Stimulated activated CD8-positive, alpha-beta memory T cell treated with anti-CD3 and anti-CD28 coated beads, Interleukin-4, amount 100 ng/mL, for 1 hour (primary cell): ENCODE measurements around the gene ZDHHC14.
"Not testable (repeated sequence)": the region's sequence is repeated elsewhere in the genome, so short reads cannot be mapped to it uniquely, and the experiment has no call there.

ENCODE experiments used
- DNase-seq, 2 donors: peaks; one replicate each; pipeline ENCODE4 v3.0.0-alpha.2; 2020; ENCODE audit warnings: low read depth in 2 of 2, low spot score in 1 of 2

The ZDHHC14 gene

DNA sequence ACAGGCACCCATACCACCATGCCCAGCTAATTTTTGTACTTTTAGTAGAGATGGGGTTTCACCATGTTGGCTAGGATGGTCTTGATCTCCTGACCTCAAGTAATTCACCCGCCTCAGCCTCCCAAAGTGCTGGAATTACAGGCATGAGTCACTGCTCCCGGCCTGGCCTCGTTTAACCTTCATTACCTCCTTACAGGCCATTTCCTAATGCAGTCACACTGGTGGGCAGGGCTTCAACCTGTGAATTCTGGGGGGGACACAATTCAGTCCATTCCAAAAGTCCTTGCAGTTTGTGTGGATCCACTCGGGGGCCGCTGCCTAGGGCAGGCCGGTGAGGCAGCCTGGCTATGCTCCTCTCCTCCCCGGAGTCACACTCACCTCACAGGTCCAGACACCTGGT, 329.6 kb downstream of the ZDHHC14 start:
- DNase-seq, result no peak

DNA sequence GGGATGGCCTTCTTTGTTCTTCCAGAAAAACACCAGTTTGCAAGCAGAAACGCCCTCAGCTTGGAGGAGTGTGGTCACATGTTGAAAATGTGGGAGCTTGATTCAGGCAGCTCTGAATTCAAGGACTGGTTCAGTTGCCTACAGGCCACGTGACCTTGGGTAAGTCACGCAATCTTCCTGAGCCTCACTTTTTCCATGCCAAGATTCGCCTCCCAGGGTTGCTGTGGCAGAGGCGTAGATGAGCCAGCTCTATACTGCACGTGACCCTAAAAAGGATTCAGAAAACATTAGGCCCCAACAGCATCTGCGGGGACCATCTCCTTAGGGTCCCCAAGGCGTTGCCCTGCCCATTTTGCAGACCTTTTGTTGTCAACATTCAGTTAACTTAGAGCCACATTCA, 330.1 kb downstream of the ZDHHC14 start:
- DNase-seq, result no peak

DNA sequence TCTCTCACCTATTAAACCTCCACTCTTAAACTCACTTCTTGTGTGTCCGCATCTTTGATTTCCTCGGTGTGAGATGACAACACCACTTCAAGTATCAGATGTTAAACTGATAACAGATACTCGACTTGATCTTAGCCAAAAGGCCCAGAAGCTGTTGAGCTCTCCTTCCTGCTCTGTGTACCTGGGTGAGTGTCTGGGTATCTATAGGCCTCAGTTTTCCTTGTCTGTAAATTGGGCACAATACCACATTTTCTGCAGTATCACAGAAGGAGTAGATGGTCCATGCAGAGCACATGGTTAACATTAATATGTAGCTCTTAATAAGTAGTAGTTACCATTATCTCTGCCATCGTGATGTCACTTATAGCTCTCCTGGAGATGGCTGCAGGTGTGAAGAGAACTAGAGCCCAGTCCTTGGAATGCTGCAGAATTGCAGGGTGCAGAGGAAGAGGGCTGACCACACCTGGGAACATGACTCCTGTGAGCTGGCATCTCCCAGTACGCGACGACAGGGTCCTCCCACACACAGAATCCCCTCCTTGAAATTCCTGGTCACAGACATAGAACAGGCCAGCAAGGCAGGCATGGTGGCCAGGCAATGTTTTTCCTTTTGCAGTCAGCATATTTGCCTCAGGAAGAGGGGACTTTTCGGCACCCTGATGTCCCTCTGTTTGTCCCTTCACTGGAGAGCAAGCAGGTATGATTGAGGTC, 331.8 kb downstream of the ZDHHC14 start:
- no peak for DNase-seq

DNA sequence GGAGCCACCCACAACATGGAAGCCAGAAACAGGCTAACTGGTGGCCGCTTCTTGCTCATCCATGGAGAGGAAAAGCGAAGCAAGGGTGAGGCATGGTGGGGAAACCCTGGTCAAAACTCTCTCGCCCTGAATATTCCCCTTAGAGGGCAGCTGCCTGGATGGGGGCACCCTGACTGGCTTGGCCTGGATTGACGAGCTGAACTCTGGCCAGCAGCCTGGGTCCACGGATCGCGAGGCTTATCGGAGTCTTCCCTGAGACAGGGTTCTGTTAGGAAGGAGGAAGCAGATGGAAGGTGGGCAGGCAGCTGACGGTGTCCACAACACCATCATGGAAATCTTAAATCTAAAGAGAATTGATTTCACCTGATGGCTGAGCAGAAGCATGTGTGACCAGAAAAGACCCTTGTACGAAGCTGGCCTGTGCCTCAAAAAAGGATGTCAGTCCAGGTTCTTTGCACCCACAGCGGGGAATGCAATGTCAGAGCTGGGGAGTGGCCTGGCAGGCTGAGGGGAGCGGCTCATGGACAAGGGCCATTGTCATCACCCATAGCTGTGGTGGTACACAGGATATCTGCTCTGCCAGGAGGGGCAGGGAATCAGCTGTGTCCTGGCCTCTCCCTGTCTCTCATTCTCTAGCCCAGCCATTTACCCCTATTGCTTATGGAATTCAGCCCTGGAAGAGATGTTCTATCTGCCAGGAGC, 332.6 kb downstream of the ZDHHC14 start:
- DNase-seq, result no peak

DNA sequence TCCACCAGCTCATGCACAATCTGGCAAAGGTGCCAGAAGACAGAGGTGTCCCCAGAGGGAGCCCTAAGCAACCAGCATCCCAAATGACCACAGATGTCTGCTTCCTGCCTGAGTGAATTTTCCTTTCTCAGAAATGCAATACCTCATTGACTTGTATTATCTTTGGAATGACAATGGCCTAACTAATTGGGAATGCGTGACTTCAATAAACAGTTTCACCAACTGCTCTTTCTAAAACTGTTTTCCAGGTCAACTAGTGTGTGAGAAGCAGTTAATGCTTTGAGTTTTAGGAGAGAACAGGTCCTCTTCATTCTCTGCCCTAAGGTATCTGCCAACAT, 333.1 kb downstream of the ZDHHC14 start:
- no peak for DNase-seq

DNA sequence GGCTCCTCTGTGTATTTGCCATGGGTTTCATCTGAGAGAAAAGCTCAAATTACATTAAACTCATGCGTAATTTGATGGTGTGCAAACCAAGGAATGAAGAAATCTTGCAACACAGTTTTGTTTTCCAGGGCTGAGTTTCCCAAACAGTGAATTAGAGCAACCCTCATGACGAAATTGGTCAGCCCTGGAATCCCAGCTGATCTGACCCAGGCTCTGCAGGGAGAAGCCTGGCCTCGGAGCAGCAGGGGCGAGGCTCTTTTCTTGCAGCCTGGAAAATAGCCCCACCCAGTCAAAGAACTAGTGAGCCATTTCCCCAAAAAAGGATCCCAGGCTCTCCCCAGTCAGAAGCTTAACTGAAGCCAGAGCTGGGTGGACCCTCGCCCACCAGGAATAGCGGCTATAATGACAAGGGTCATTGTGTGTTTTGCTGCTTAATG, 334.8 kb downstream of the ZDHHC14 start:
- DNase-seq, result no peak

DNA sequence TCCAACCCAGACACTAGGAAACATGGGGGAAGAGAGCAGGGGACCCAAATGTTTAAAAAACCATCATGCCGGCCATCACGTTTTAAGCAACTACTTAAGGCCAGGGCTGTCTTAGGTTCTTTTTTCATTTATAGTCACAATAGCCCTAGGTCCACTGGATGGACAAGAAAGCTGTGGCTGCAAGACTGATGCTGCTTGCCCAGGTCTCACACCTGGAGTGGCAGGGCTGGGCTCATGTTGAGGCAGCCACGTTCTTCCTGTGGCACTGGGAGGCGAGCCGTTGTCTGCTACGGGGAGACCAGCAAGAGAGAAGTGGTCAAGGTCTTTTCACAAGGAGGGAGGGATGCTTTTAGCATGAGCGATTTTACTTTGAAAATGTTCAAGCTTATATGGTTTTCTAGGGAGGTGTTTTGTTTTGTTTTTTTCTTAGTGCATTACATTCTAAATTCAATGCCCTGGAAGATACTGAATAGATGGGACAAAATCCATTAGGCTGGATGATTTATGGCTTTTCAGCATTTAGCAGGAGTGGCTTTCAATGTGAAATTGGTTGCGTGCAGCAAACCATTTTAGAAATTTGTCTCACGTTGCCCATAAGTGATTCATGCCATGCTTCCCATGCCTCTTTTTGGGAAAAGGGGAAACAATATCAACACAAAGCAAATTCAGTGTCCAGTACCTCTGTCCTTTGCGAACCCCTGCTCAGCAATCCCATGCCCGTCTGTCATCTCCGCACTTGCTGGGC, 335.4 kb downstream of the ZDHHC14 start:
- DNase-seq, result no peak

DNA sequence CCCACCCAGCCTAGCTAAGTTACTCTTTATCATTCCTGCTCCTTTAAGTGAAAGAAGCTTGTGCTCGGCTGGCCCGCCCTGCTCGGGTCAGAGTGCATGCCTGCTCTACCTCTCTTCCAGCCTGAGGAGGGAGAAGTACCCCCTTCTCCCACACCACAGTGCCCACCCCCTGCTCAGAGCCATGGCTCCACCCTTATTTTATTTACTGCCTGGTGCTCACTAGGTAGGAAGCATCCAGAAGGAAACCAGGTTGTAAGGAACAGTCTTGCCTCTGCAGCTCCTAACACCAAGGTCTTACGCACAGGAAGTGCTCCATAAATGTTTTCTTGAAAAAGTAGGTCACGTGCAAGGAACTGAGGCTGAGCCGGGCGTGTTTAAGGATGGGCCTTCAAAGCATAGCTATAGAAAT, 336.4 kb downstream of the ZDHHC14 start:
- no peak for DNase-seq

DNA sequence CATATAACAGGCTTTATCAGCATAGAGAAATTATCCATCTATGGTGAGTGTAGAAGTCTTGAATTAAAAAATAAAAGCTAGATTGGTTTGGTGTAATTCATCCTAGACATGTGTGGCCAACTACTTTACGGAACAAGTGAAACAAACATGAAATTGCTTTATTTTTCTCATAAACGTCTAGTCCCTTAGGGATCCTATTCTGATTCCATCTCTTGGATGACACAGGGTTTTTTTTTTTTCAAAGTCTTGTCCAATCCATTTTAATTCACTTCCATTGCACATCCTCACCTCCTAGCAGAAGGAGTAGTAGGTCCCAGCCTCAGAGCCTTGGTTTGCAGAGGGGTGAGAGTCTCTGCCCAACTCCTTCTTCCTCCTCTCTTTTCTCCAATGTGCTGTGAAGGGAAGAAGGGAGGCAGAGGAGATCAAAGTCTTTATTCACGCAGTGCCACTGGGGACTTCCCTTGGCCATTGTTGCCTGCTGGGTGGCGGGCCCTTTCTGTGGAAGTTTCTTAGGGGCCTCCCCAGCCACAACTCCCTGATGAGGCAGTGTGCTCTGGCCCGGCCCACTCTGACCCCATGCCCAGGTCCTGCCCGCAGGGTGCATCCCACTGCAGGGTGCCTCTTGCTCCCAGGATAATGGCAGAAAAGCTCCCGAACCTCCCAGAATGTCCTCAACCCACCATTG, 337.7 kb downstream of the ZDHHC14 start:
- DNase-seq, result no peak

DNA sequence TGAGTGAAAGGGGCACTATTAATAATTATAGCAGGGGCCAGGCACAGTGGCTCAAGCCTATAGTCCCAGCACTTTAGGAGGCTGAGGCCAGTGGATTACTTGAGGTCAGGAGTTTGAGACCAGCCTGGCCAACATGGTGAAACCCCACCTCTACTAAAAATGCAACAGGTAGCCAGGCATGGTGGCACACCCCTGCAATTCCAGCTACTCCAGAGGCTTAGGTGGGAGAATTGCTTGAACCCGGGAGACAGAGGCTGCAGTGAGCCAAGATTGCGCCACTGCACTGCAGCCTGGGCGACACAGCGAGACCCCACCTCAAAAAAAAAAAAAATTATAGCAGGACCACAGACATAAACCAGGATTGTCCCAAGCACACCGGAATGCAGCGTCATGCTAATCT, 340.0 kb downstream of the ZDHHC14 start:
- DNase-seq, result not testable (repeated sequence)

DNA sequence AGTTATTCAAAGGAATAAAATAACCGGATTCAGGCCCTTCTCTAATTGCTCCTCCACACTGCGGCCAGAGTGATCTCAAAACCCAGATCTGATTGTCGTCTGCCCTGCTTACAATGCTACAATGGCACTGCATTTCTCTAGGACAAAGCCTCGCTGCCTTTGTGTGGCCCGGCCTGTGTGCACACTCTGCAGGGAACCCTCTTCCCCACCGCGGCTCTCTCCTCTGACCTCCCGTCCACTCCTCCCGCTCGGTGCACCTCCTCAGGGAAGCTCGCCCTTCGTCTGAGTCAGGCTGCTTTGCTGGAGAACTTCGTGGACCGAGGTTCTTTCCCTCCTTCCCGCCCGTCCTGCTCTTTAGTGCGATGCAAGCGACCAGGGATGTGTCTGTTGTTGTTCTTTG, 340.4 kb downstream of the ZDHHC14 start:
- no peak for DNase-seq

DNA sequence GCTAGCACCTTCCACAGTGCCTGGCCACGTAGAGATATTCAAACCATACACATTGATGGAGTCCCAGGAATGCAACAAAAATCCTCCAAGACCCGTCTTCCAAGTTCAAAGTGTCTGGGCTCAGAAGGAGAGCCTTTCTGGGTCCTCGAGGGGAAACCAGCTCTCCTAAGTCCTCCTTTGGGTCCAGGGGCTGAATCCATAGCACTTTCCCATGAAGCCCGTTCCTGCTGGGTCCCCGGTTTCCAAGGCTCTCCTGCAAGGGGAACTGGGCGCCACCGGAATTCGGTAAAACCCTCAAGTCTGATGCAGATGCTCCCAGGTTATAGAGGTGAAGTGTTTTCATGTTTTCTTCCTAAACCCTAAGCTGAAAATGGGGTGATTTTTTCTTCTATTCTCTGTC, 340.8 kb downstream of the ZDHHC14 start:
- DNase-seq, result no peak

DNA sequence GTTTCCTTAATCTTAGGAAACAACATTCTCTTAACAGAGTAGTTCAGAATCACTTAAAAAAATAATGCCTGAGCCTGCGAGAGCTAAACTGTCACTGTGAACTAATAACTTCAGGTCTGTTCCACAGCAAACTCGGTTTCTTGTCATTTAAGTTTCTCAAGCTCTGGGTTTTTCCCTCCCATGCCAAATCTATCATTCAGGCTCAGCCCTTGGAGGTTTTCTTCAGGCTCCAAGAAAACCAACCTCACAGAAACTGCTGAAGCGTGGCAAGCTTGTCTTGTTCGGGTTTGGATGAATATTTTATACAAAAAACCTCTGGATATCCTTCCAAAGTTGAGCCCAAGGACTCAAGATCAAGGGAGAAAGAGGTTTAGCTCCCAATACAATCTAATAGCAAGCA, 342.4 kb downstream of the ZDHHC14 start:
- no peak for DNase-seq

DNA sequence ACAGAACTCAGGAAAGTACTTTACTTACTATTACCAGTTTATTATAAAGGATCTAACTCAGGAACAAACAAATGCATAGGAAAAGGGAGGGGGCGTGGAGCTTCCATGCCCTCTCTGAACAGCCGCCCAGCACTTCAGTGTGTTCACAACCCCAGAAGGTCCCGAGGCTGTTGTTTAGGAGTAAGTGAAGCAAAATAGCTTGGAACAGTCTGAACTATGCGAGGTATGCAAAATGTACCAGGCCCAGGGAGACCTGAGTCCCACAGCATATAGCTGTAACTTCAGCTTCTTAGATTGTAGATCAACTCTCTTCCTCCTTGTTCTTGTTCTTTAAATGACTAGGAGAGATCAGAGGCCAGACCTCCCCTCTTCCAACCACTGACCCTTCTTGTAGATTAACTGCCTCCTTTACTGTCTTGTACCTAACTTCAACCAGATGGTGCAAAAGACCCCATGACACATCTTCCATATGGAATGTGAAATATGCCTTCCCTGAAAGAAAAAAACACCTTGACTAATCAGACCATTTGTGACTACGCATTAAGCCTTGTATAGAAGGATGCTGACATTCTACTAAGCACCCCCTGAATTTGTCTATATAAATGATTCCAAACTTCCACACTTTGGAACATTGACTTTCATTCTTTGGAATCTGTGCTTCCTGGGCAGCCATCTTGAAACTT, 343.3 kb downstream of the ZDHHC14 start:
- DNase-seq, result no peak

DNA sequence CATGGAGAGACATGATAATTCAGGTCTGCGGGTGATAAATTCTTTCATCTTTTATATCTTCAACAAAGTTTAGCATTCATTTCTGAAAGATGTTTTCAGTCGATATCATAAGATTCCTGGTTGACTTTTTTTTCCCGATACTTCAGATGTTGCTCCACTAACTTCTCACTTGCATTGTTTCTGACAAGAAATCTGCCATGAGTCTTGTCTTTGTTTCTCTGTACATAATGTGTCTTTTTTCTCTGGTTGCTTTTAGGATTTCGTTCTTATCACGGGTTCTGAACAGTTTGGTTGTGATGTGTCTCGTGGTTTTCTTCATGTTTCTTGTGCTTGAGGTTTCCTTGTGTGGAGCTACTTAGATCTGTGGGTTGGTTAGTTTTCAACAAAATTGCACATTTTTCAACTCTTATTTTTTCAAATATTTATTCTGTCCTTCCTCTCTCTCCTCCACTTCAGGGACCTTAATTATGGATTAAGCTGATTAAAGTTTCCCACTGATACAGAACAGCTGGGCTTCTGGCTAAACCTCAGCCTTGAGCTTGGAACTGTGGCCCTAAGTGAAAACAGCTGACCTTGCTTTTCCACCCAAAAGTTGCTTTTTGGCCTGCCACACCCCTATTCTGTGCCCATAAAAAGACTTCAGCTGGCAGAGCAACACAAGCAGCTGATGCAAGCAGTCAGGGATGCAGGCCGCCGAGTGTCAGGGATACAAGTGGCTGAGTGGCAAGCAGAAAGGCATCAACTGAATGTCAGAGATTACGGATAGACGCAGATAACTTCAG, 344.2 kb downstream of the ZDHHC14 start:
- DNase-seq, result no peak

DNA sequence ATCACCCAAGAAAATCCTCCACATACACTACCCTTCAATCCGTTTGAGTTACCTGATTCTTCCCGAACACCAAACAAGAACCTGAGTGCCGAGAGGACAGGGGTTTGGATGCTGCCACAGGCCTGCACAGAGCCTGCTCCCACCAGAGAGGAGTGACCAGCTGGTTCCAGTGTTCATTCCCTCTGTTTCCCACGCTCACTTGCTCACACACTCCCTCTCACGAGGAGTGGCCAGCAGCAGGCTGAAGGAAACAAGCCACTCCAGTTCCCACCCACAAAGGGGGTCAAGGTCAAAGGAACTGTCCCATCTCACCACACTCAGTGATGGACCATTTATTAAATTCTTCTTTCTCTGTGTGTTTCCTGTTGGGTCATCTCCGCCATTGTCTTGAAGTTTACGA, 344.8 kb downstream of the ZDHHC14 start:
- no peak for DNase-seq

DNA sequence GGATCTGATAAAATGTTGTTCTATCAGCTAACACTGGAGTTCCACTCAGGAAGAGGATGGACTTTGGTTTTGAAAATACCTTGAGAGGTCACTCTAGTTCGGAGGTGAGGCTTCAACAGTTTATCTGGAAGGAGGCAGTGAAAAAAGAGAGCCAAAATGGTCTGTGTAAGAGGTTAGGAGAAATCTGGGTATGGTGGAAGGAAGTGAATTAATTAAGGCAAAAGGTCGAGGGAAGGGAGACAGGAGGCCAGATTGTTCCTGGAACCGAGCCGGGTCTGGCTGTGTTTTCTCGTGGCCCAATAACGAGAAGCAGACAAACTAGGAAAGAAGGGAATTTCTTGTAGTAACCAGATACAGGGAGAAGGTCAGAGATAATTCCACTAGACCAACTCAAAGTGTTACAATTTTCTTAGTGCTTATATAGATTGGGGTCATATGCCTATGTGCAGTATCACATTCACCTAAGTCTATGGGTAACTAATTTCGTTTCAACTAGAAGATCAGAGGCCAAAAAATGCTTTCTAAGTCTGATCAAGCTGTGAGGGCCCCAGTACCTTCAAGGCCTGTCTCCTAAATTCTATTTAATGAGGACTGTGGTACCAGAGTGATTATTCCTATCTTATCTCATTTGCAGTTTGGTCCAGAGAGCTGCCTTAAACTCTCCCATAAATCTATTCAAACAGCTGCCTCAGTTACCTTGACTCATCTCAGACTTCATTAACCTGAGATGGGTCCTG, 346.1 kb downstream of the ZDHHC14 start:
- no peak for DNase-seq
